ENCODE results near the gene SAMMSON. TPM values are rescaled to one million over a fixed set of nuclear protein-coding genes. Genes with fewer than 3 reads are reported as not detected.

The SAMMSON gene
- total RNA-seq, 1 donor from 2014 or later, result not detected

- Mint-ChIP-seq H3K36me3 (ENCODE audit: low read depth) (no peaks in the 10 kb centered on the region), H3K9me3 (no peaks in the 10 kb centered on the region), H3K27ac (ENCODE audit: unreplicated experiment) (no peak overlapping the region), H3K27me3 (ENCODE audit: low read depth) (no peaks in the 10 kb centered on the region), H3K4me1 (peaks cover 3% of the 10 kb centered on the region), H3K4me3 (no peak overlapping the region)
- no peak for DNase-seq (ENCODE audit: low read depth, low spot score)
- TF ChIP-seq CTCF (conservative IDR thresholded peaks at IDR 0.05), result no peak
Measured at GRCh38 chr3:70095260-70095659, 95.7 kb downstream of the SAMMSON start.

- H3K36me3 Mint-ChIP-seq (ENCODE audit: low read depth), result no peaks in the 10 kb centered on the region
- no peak for TF ChIP-seq CTCF (conservative IDR thresholded peaks at IDR 0.05)
- H3K27me3 Mint-ChIP-seq (ENCODE audit: low read depth), result no peaks in the 10 kb centered on the region
- no peak overlapping the region for H3K27ac Mint-ChIP-seq (ENCODE audit: unreplicated experiment)
- H3K9me3 Mint-ChIP-seq, result no peaks in the 10 kb centered on the region
- H3K4me1 Mint-ChIP-seq, result peaks cover 3% of the 10 kb centered on the region
- no peak overlapping the region for H3K4me3 Mint-ChIP-seq
- DNase-seq (ENCODE audit: low read depth, low spot score), result no peak
Measured at GRCh38 chr3:70096376-70097066, 97.0 kb downstream of the SAMMSON start.

- H3K36me3 Mint-ChIP-seq (ENCODE audit: low read depth), result no peaks in the 10 kb centered on the region
- H3K4me3 Mint-ChIP-seq, result no peak overlapping the region
- H3K27ac Mint-ChIP-seq (ENCODE audit: unreplicated experiment), result no peak overlapping the region
- no peak for DNase-seq (ENCODE audit: low read depth, low spot score)
- no peaks in the 10 kb centered on the region for H3K9me3 Mint-ChIP-seq
- no peaks in the 10 kb centered on the region for H3K27me3 Mint-ChIP-seq (ENCODE audit: low read depth)
- no peak for TF ChIP-seq CTCF (conservative IDR thresholded peaks at IDR 0.05)
- peaks cover 3% of the 10 kb centered on the region for H3K4me1 Mint-ChIP-seq
Measured at GRCh38 chr3:70097084-70097483, 97.6 kb downstream of the SAMMSON start.

- Mint-ChIP-seq H3K9me3 (no peaks in the 10 kb centered on the region), H3K27me3 (ENCODE audit: low read depth) (no peaks in the 10 kb centered on the region), H3K4me3 (no peak overlapping the region), H3K36me3 (ENCODE audit: low read depth) (no peaks in the 10 kb centered on the region), H3K4me1 (no peaks in the 10 kb centered on the region), H3K27ac (ENCODE audit: unreplicated experiment) (no peak overlapping the region)
- DNase-seq (ENCODE audit: low read depth, low spot score), result peak; percentile 22
- peak; percentile 64 for TF ChIP-seq CTCF (conservative IDR thresholded peaks at IDR 0.05)
Measured at GRCh38 chr3:70108072-70108471, 108.5 kb downstream of the SAMMSON start.

- Mint-ChIP-seq H3K4me3 (no peak overlapping the region), H3K27ac (ENCODE audit: unreplicated experiment) (no peak overlapping the region), H3K4me1 (no peaks in the 10 kb centered on the region), H3K36me3 (ENCODE audit: low read depth) (no peaks in the 10 kb centered on the region), H3K9me3 (no peaks in the 10 kb centered on the region), H3K27me3 (ENCODE audit: low read depth) (no peaks in the 10 kb centered on the region)
- no peak for TF ChIP-seq CTCF (conservative IDR thresholded peaks at IDR 0.05)
- DNase-seq (ENCODE audit: low read depth, low spot score), result no peak
Measured at GRCh38 chr3:70108546-70108945, 109.0 kb downstream of the SAMMSON start.

All from neural crest cell (in vitro differentiated cells).